ENCODE results near the gene PLCB1.

- TF ChIP-seq CTCF (optimal IDR thresholded peaks at IDR 0.05 in 1 of 3, IDR thresholded peaks at IDR 0.05 in 1 of 3, conservative IDR thresholded peaks at IDR 0.05 in 1 of 3; ENCODE audit: extremely low read depth in 1 of 3, insufficient read depth in 2 of 3, low read length in 3 of 3) = no peak
- TF ChIP-seq EZH2 (IDR thresholded peaks at IDR 0.05; ENCODE audit: low read length) = no peak
Measured at GRCh38 chr20:8671370-8671961, 539.4 kb downstream of the PLCB1 start.

All from keratinocyte (primary cell).